Myocyte (in vitro differentiated cells): ENCODE measurements around the gene IFNA17. TPM values are rescaled to one million over a fixed set of nuclear protein-coding genes. Genes with fewer than 3 reads are reported as not detected.
"Not testable (repeated sequence)": the region's sequence is repeated elsewhere in the genome, so short reads cannot be mapped to it uniquely, and the experiment has no call there.

ENCODE experiments used
- DNase-seq: peaks from one replicate; pipeline ENCODE4 v3.0.0-alpha.2; 2012; ENCODE audit warnings: low read depth
- polyA plus RNA-seq: library from polyadenylated mRNA; unstranded; fragments of >200 nt; gene quantifications from one replicate; pipeline ENCODE4 v1.2.1, GENCODE V29; 2012; ENCODE audit warnings: missing spikeins
- total RNA-seq: library from RNA; depleted of rRNA; stranded (reverse); fragments of >200 nt; gene quantifications from 2 replicates; pipeline ENCODE4 v1.2.3, GENCODE V29; 2014

Gene IFNA17
- total RNA-seq: not detected in 2 replicates
- polyA plus RNA-seq: not detected

DNA sequence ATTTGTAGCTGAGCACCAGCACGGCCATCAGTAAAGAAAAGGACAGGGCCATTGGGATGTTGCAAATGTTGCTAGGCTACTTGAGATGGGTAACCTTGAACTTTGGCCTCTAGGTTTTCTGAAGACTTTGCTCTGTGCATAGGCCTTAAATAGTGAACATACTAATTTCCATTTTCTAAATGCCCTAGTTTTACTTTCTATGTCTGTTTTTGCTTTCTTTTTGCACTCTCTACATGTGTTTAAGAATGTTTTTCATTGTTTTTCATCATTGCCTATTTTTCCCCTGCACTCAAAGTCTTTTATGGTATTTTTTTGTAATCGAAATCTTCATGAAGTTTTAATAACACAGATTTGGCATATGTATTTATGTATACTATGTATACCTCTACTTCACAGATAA is at the start of gene IFNA17:
Gene IFNA17 (minus strand): TSS at position 101 of the 400 bp plus-strand sequence. CDS start 49 bp downstream, at position 52.
- no peak for DNase-seq

DNA sequence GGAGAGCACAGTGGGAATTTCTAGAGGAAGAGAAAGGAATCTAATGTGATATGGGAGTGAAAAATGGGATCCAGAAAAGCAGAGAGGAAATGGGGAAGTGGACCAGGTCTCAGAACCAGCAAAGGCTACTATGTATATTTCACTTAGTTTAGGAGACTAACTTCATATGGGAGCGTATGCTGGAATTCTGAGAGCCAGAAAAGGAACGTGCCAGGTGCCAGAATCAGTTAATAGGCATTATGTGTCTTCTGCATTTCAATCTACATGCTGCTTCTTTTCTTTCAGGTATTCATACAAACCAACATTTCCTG is 40.3 kb upstream of the IFNA17 start:
- no peak for DNase-seq

GRCh38 chr9:21267485-21268346 is 39.7 kb upstream of the IFNA17 start:
- no peak for DNase-seq

GRCh38 chr9:21266733-21267484 is 38.9 kb upstream of the IFNA17 start:
- DNase-seq: no peak

DNA sequence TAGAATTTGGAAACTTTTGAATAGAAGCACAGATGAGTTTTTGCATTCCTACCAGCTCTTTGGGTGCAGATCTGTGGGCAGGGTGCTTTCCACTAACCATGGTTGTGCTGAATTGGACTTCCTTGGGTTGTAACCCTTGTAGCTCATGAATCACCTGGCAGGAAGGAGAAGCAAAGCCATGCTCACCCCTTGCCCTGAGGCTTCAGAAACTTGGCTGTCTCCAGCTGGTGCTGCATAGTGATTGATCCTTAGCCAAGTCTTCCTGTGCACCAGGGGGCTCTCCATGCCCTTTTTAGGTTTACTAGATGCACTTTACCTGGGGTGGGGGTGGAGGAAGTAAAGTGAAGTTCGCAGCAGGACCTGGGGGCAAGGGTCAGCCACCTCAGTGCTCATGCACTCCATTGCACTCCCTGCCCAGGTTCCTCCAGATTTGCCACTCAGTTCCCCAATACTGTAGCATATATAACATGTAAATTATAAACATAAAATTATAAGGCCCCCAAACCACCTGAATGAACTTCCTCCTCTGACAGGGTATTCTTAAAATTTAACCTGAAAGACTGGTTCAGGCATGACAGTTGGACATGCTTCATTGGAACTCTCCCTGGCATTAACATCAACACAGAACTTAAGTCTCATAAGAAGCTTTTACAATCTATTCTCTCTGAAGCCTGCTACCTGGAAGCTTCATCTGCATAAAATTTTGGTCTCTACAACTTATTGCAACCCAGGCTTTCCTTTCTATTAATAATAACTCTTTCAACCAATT is 37.6 kb upstream of the IFNA17 start:
- DNase-seq: no peak

DNA sequence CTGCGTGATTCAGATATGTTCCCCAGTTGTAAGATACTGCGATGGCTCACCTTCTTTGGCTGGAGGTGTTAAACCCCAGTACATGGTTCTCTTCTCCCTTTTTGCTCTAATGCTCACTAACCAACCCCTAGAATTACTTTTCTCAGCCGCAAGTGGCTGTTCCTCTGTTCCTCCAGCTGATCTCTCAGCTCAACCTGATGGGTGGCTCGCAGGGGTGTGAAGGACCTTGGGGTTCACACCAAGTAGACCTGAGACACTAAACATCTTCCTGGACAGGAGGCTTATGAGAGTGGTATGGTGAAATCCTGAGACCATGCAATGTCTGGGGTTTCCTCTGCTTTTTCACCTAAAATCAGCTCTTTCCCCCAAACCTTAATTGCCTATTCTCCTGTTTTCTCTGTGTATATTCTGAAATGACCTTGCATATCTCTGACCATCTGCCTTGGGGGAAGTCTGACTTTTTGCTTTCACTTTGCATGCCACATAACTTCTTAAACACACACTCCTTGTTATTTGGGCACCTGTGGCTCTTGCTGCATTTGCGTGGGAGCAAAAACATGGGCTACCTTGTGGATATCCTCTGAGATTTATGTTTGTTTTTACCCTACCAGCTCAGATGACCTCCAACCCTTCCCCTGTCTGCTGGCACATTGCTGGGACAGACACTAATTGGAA is 27.7 kb upstream of the IFNA17 start:
- no peak for DNase-seq

GRCh38 chr9:21252721-21253547 is 24.9 kb upstream of the IFNA17 start:
- DNase-seq: peak; percentile 78

DNA sequence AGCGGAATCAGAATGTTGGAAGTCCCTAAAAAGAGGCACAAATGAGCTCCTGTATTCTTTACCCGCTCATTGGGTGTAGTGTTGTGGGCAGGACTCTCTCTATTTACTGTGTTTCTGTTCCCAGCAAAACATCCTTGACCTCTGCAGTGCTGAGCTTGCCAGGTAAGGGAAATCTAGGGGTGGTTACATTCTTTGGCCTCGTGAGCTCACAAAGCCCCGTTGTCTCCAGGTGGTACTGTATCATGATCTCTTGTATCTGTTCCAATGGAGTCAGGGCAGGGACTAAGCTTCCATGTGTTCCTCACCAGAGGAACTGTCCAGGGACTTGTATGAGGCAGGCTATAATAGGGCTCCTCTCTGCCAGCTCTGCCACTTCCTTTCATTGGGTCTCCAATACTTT is 23.6 kb upstream of the IFNA17 start:
- DNase-seq: no peak

DNA sequence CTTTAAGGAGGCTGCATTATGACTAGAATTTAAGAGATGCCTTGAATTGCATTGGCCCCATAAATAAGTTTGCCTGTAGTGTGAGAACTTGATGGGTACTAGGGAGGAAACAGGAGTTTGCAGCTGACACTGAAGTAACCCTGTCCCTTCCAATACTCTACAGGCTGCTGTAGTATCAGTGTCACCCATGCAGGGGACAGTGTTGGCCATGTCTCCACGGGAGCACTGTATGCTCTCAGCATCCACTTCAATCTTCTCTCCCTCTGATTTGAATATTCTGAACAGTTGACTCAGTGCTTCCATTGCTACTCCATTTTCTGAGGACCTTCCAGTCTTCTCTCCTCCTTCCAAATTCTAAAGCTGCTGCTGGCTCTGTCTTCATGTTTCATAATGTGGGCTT is 23.2 kb upstream of the IFNA17 start:
- DNase-seq: no peak

GRCh38 chr9:21244836-21245235 is 16.8 kb upstream of the IFNA17 start:
- no peak for DNase-seq

GRCh38 chr9:21239911-21240310 is 11.9 kb upstream of the IFNA17 start, which contains the start of gene IFNA14:
IFNA14 (minus strand) TSS chr9:21240005; CDS start chr9:21239935, 70 bp downstream.
- DNase-seq: no peak

DNA sequence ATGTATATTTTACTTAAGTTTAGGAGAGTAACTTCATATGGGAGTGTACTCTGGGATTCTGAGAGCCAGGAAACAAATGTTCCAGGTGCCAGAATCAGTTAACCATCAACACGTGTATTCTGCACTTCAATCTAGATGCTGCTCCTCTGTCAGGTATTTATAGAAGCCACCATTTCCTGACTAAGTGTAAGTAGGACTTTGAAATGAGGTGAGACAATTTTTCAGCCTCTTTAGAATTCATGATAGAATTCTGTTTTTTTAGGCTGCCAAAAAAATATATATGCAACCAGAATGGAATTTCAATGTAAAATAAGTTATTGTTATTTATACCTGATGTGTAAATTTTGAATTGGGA is 8.3 kb upstream of the IFNA17 start:
- DNase-seq: not testable (repeated sequence)

- DNase-seq: peak; percentile 59
Observed at GRCh38 chr9:21235468-21236359, 7.7 kb upstream of the IFNA17 start.

- no peak for DNase-seq
Observed at GRCh38 chr9:21234153-21234687, 6.2 kb upstream of the IFNA17 start.

DNA sequence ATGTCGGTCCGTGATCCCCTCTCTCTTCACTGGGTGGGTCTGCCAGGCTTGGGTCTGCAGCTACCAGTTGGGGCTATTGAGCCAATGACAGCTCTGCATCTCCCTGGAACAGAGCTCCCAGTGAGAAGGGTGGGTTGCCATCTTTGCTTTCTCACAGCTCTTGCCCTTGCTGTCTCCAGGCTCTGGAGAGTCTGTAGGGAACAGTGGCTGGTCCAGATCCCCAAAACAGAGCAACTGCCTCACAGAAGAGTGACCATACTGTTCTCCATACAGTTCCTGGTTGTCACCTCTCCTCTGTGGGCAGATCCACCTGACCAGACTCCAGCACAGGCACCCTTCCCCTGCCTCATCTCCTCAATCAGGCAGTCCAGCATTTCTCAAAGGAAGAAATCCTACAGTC is 5.2 kb upstream of the IFNA17 start:
- no peak for DNase-seq

DNA sequence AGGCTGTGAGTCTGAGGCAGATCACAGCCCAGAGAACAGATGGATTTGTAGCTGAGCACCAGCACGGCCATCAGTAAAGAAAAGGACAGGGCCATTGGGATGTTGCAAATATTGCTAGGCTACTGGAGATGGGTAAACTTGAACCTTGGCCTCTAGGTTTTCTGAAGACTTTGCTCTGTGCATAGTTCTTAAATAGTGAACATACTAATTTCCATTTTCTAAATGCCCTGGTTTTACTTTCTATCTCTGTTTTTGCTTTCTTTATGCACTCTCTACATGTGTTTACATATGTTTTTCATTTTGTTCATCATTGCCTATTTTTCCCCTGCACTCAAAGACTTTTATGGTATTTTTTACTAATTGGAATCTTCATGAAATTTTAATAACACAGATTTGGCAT is 10.8 kb downstream of the IFNA17 start, which contains the start of gene IFNA16:
Gene IFNA16 (minus strand): TSS at position 101 of the 400 bp plus-strand sequence. CDS start 6 bp downstream, at position 95.
- not testable (repeated sequence) for DNase-seq

DNA sequence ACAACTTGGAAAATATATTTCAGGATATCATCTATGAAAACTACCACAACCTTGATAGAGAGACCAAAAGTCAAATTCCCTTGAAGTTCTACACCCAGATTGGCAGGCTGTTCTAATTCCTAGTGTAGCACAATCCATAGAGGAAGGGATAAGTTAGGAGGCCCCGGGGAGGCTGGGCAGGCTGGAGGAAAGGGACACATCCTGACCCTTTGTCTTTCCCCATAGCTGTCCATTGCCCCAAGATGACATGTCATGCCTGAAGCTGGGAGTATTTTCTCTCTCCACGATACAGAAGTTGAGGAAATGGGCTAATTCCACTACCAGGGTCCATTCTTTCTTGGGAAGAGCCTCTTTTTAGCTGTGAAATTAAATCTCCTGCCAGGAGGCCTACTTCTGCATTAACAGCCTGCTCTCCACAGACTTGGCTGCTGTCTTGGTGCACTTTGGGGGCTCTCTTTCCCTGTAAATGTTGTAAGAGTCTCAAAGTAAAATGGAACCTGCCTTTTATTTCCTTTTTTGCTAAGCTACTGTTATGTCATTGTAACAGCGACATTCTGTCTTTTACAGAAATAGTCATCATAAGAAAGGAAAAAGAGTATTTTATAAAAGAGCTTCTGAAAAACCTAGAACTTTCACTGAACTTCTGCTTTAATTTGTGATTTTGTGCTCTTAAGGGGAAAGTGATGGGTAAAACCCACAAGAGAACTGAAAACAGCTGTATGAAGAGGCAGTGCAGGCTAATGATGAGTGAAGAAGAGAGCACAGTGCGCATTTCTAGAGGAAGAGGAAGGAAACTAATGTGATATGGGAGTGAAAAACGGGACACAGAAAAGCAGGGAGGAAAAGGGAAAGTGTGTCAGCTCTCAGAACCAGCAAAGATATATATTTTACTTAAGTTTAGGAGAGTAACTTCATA is 14.4 kb downstream of the IFNA17 start:
- peak; percentile 9 for DNase-seq

DNA sequence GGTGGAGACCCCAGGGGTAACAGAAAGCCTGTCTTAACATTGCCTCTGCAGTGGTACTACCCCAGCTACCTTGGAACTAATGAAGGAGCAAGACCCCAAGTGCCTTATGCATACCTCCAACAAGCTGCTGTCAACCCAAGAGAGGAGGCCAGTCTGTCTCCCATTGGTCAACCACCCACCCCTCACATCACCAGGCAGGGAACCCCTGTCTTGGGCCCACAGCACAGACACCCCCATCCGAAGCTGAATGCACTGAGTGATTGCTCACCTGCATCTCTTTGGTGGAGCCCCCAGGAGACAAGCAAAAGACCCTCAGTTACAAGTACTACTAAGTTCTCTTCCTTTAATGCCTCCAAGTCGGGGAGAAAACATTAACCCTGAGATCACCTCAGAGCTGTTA is 15.9 kb downstream of the IFNA17 start:
- not testable (repeated sequence) for DNase-seq
